Osteoblast (primary cell): Measurements from ENCODE around the gene RABGAP1L. TPM values are rescaled to one million over a fixed set of nuclear protein-coding genes. Genes with fewer than 3 reads are reported as not detected.

Experiments used
- DNase-seq: peaks from one replicate; pipeline ENCODE4 v3.0.0; 2011; ENCODE audit warnings: low spot score, mixed read lengths; ENCODE audit not compliant: insufficient read length; ENCODE audit errors: missing footprints
- H2AFZ ChIP-seq: 2 replicates; pipeline ENCODE4 v1.6.0; 2011; ENCODE audit warnings: mild to moderate bottlenecking, low read length
- H3K27ac ChIP-seq: 2 replicates; pipeline ENCODE4 v1.5.1; 2011; ENCODE audit warnings: mild to moderate bottlenecking, low read depth, low read length, moderate library complexity
- H3K27me3 ChIP-seq: 2 replicates; pipeline ENCODE4 v1.6.0; 2012; ENCODE audit warnings: mild to moderate bottlenecking, control low read depth, inconsistent platforms, low read length, moderate library complexity; ENCODE audit not compliant: insufficient read depth
- H3K36me3 ChIP-seq: 2 replicates; pipeline ENCODE4 v1.5.1; 2011; ENCODE audit warnings: mild to moderate bottlenecking, low read length, control low read depth, moderate library complexity; ENCODE audit not compliant: insufficient read depth
- H3K4me1 ChIP-seq: 2 replicates; pipeline ENCODE4 v1.5.1; 2011; ENCODE audit warnings: mild to moderate bottlenecking, low read length, control low read depth, moderate library complexity; ENCODE audit not compliant: insufficient read depth
- H3K4me2 ChIP-seq: 2 replicates; pipeline ENCODE4 v1.6.0; 2011; ENCODE audit warnings: mild to moderate bottlenecking, low read length; ENCODE audit not compliant: insufficient read depth
- H3K4me3 ChIP-seq: fragments of 200-600 bp; sonication (generic); 3 replicates; pipeline ENCODE4 v1.5.1; 2012; ENCODE audit warnings: mild to moderate bottlenecking, low read length, inconsistent platforms; ENCODE audit not compliant: insufficient read depth
- H3K79me2 ChIP-seq: 2 replicates; pipeline ENCODE4 v1.6.0; 2012; ENCODE audit warnings: mild to moderate bottlenecking, low read length, control low read depth, inconsistent platforms; ENCODE audit not compliant: insufficient read depth
- H3K9me3 ChIP-seq: 2 replicates; pipeline ENCODE4 v1.5.1; 2011; ENCODE audit warnings: low read depth, low read length, control low read depth
- H4K20me1 ChIP-seq: 2 replicates; pipeline ENCODE4 v1.6.0; 2012; ENCODE audit warnings: mild to moderate bottlenecking, low read length, control low read depth; ENCODE audit not compliant: insufficient read depth
- CTCF ChIP-seq: IDR thresholded peaks from 2 replicates; pipeline ENCODE4 v1.5.1; 2011; ENCODE audit warnings: mild to moderate bottlenecking, low read depth, low read length, moderate library complexity; ENCODE audit errors: extremely low read depth
- total RNA-seq: library from RNA; depleted of rRNA; stranded (reverse); fragments of >200 nt; gene quantifications from 2 replicates; pipeline ENCODE4 v1.2.3, GENCODE V29; 2012

RABGAP1L gene
- total RNA-seq, 1 donor: 30.0 TPM

GRCh38 chr1:174398246-174398645 lies 238.9 kb downstream of the RABGAP1L start:
- Histone ChIP-seq H3K4me3 (no peak overlapping the region), H3K27ac (no peak overlapping the region), H4K20me1 (no peaks in the 10 kb centered on the region), H2AFZ (no peak overlapping the region), H3K79me2 (no peaks in the 10 kb centered on the region), H3K4me1 (no peaks in the 10 kb centered on the region), H3K4me2 (no peak overlapping the region), H3K9me3 (no peaks in the 10 kb centered on the region), H3K27me3 (no peaks in the 10 kb centered on the region), H3K36me3 (no peaks in the 10 kb centered on the region)
- TF ChIP-seq CTCF: no peak
- DNase-seq: no peak

GRCh38 chr1:174399211-174399610 lies 239.9 kb downstream of the RABGAP1L start:
- H3K4me3 ChIP-seq: no peak overlapping the region
- H3K27me3 ChIP-seq: no peaks in the 10 kb centered on the region
- H3K27ac ChIP-seq: no peak overlapping the region
- H4K20me1 ChIP-seq: no peaks in the 10 kb centered on the region
- DNase-seq: no peak
- no peaks in the 10 kb centered on the region for H3K9me3 ChIP-seq
- no peak overlapping the region for H3K4me2 ChIP-seq
- no peaks in the 10 kb centered on the region for H3K36me3 ChIP-seq
- no peak overlapping the region for H2AFZ ChIP-seq
- no peaks in the 10 kb centered on the region for H3K4me1 ChIP-seq
- no peaks in the 10 kb centered on the region for H3K79me2 ChIP-seq
- TF ChIP-seq CTCF: no peak

GRCh38 chr1:174401075-174401474 lies 241.8 kb downstream of the RABGAP1L start:
- Histone ChIP-seq H3K4me2 (no peak overlapping the region), H3K79me2 (no peaks in the 10 kb centered on the region), H3K4me3 (no peak overlapping the region), H3K27me3 (no peaks in the 10 kb centered on the region), H3K27ac (no peak overlapping the region), H2AFZ (no peak overlapping the region), H4K20me1 (no peaks in the 10 kb centered on the region), H3K4me1 (no peaks in the 10 kb centered on the region), H3K36me3 (no peaks in the 10 kb centered on the region), H3K9me3 (no peaks in the 10 kb centered on the region)
- DNase-seq: no peak
- TF ChIP-seq CTCF: no peak

- Histone ChIP-seq H2AFZ (no peak overlapping the region), H3K4me3 (no peak overlapping the region), H3K79me2 (no peaks in the 10 kb centered on the region), H3K4me2 (no peak overlapping the region), H3K9me3 (no peaks in the 10 kb centered on the region), H4K20me1 (no peaks in the 10 kb centered on the region), H3K27ac (no peak overlapping the region), H3K27me3 (no peaks in the 10 kb centered on the region), H3K4me1 (no peaks in the 10 kb centered on the region), H3K36me3 (no peaks in the 10 kb centered on the region)
- DNase-seq: no peak
- no peak for TF ChIP-seq CTCF
Measured at GRCh38 chr1:174405219-174405618, 245.9 kb downstream of the RABGAP1L start.
